ENCODE results near the gene PRSS2.

PRSS2 gene

DNA sequence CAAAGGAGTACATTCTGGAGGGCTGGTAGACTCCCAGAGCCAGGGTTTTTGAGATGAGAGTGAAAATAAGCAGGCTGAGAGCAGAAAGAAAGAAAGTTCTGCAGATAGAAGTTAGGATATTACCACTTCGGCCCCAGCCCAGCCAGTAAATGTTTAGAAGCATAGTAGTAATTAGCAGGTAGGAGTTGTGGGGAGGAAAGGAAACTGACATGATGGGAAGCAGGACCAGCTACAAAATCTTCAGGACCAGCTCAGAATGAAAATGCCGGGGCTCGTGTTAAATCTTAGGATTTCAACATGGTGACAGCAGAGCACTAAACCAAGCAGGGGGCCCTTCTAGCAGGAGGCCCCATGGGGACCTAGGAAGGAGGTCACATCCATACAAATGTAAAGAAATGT lies 28.7 kb downstream of the PRSS2 start:
- H3K4me1 ChIP-seq (ENCODE audit: control insufficient read depth, insufficient read depth, low read depth, low read length), result peaks cover 13% of the 10 kb centered on the region
- no peak overlapping the region for H3K4ac ChIP-seq (ENCODE audit: low read depth in 1 of 2, low read length in 2 of 2)
- H2AFZ ChIP-seq (ENCODE audit: low read depth, low read length), result no peak overlapping the region
- no peaks in the 10 kb centered on the region for H3K79me1 ChIP-seq (replicated peaks; ENCODE audit: low read length, poor library complexity, severe bottlenecking)
- no peak overlapping the region for H3K4me3 ChIP-seq (ENCODE audit: insufficient read depth in 1 of 2, low read depth in 1 of 2, low read length in 2 of 2)
- no peak overlapping the region for H3K14ac ChIP-seq (ENCODE audit: low read length in 2 of 2)
- no peak overlapping the region for H2BK15ac ChIP-seq (ENCODE audit: low read depth, poor library complexity, severe bottlenecking)
- H4K91ac ChIP-seq (ENCODE audit: low read length), result no peak overlapping the region
- no peak overlapping the region for H3K9ac ChIP-seq (ENCODE audit: low read length)
- H3K9me3 ChIP-seq (ENCODE audit: control insufficient read depth, low read length), result no peaks in the 10 kb centered on the region
- no peak overlapping the region for H3K23ac ChIP-seq (ENCODE audit: low read length in 2 of 2)
- no peak for DNase-seq
- WGBS, result 52% methylated on average over 3 of the region's 3 CpGs
- no peak overlapping the region for H4K8ac ChIP-seq (ENCODE audit: low read length)
- H3K36me3 ChIP-seq (ENCODE audit: control insufficient read depth in 1 of 2, insufficient read depth in 2 of 2, low read depth in 1 of 2, low read length in 2 of 2), result no peaks in the 10 kb centered on the region
- H3K4me2 ChIP-seq (ENCODE audit: low read length, poor library complexity, severe bottlenecking), result no peak overlapping the region
- no peak overlapping the region for H2BK5ac ChIP-seq (ENCODE audit: low read depth, low read length, poor library complexity, severe bottlenecking)
- no peak overlapping the region for H2AK5ac ChIP-seq (ENCODE audit: low read length, severe bottlenecking)
- H2BK120ac ChIP-seq (ENCODE audit: low read depth, low read length), result no peak overlapping the region
- H2BK12ac ChIP-seq (ENCODE audit: low read length in 2 of 2), result no peak overlapping the region
- H3K27me3 ChIP-seq (ENCODE audit: control insufficient read depth in 1 of 2, insufficient read depth in 1 of 2, low read length in 2 of 2), result peaks cover 91 to 95% of the 10 kb centered on the region in 2 experiments
- no peak overlapping the region for H3K18ac ChIP-seq (ENCODE audit: low read depth in 1 of 2, low read length in 2 of 2)
- no peak overlapping the region for H3K27ac ChIP-seq (ENCODE audit: low read length, poor library complexity, severe bottlenecking)

DNA sequence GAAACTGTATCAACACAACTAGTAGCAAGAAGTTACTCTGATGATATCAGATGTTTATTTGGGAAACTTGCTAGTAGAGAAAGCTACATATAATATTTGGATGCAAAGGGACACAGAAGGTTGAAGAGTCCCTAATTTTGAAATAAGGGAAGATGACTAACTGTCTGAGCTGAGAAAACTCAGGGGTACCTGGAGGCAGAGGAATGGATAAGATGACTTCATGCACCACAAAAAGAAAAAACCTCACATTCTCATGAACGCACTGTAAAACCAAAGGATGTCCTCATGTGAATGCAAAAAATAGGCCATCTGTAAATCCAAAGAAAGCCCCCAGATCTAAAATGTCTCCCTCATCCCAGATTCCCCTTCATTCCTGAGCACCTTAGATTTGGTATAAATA lies 29.3 kb downstream of the PRSS2 start:
- Histone ChIP-seq H2BK15ac (ENCODE audit: low read depth, poor library complexity, severe bottlenecking) (no peak overlapping the region), H2AFZ (ENCODE audit: low read depth, low read length) (no peak overlapping the region), H4K91ac (ENCODE audit: low read length) (no peak overlapping the region), H3K27ac (ENCODE audit: low read length, poor library complexity, severe bottlenecking) (no peak overlapping the region), H3K4me1 (ENCODE audit: control insufficient read depth, insufficient read depth, low read depth, low read length) (peaks cover 13% of the 10 kb centered on the region), H3K27me3 (ENCODE audit: control insufficient read depth in 1 of 2, insufficient read depth in 1 of 2, low read length in 2 of 2) (peaks cover 91 to 94% of the 10 kb centered on the region in 2 experiments), H3K14ac (ENCODE audit: low read length in 2 of 2) (no peak overlapping the region), H3K23ac (ENCODE audit: low read length in 2 of 2) (no peak overlapping the region), H2BK5ac (ENCODE audit: low read depth, low read length, poor library complexity, severe bottlenecking) (no peak overlapping the region), H3K4me3 (ENCODE audit: insufficient read depth in 1 of 2, low read depth in 1 of 2, low read length in 2 of 2) (no peak overlapping the region), H2BK12ac (ENCODE audit: low read length in 2 of 2) (no peak overlapping the region), H3K9ac (ENCODE audit: low read length) (no peak overlapping the region), H2AK5ac (ENCODE audit: low read length, severe bottlenecking) (no peak overlapping the region), H4K8ac (ENCODE audit: low read length) (no peak overlapping the region), H3K36me3 (ENCODE audit: control insufficient read depth in 1 of 2, insufficient read depth in 2 of 2, low read depth in 1 of 2, low read length in 2 of 2) (no peaks in the 10 kb centered on the region), H3K79me1 (replicated peaks; ENCODE audit: low read length, poor library complexity, severe bottlenecking) (no peaks in the 10 kb centered on the region), H3K4ac (ENCODE audit: low read depth in 1 of 2, low read length in 2 of 2) (no peak overlapping the region), H3K9me3 (ENCODE audit: control insufficient read depth, low read length) (no peaks in the 10 kb centered on the region), H3K18ac (ENCODE audit: low read depth in 1 of 2, low read length in 2 of 2) (no peak overlapping the region), H2BK120ac (ENCODE audit: low read depth, low read length) (no peak overlapping the region), H3K4me2 (ENCODE audit: low read length, poor library complexity, severe bottlenecking) (no peak overlapping the region)
- WGBS, result 89% methylated on average over 1 of the region's 1 CpG
- DNase-seq, result no peak

DNA sequence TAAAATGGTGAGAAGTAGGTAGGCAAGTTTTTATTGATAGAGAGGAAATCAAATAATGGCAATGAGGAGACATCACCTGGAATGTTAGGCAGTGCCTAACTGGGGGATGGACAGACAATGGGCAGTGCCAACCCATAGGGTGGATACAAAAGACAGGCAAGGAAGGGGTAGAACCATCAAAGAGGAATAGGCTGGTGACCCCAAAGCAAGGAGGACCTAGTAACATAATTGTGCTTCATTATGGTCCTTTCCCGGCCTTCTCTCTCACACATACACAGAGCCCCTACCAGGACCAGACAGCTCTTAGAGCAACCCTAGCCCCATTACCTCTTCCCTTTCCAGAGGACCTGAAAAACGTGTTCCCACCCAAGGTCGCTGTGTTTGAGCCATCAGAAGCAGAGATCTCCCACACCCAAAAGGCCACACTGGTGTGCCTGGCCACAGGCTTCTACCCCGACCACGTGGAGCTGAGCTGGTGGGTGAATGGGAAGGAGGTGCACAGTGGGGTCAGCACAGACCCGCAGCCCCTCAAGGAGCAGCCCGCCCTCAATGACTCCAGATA lies 30.0 kb downstream of the PRSS2 start:
- Histone ChIP-seq H2BK15ac (ENCODE audit: low read depth, poor library complexity, severe bottlenecking) (no peak overlapping the region), H3K4ac (ENCODE audit: low read depth in 1 of 2, low read length in 2 of 2) (no peak overlapping the region), H3K36me3 (ENCODE audit: control insufficient read depth in 1 of 2, insufficient read depth in 2 of 2, low read depth in 1 of 2, low read length in 2 of 2) (no peaks in the 10 kb centered on the region), H3K79me1 (replicated peaks; ENCODE audit: low read length, poor library complexity, severe bottlenecking) (no peaks in the 10 kb centered on the region), H3K27ac (ENCODE audit: low read length, poor library complexity, severe bottlenecking) (no peak overlapping the region), H3K4me3 (ENCODE audit: insufficient read depth in 1 of 2, low read depth in 1 of 2, low read length in 2 of 2) (no peak overlapping the region), H4K8ac (ENCODE audit: low read length) (no peak overlapping the region), H3K18ac (ENCODE audit: low read depth in 1 of 2, low read length in 2 of 2) (no peak overlapping the region), H3K4me1 (ENCODE audit: control insufficient read depth, insufficient read depth, low read depth, low read length) (peaks cover 13% of the 10 kb centered on the region), H2BK12ac (ENCODE audit: low read length in 2 of 2) (no peak overlapping the region), H2AFZ (ENCODE audit: low read depth, low read length) (no peak overlapping the region), H3K9ac (ENCODE audit: low read length) (no peak overlapping the region), H2BK5ac (ENCODE audit: low read depth, low read length, poor library complexity, severe bottlenecking) (no peak overlapping the region), H3K27me3 (ENCODE audit: control insufficient read depth in 1 of 2, insufficient read depth in 1 of 2, low read length in 2 of 2) (peaks cover 91 to 93% of the 10 kb centered on the region in 2 experiments), H3K23ac (ENCODE audit: low read length in 2 of 2) (no peak overlapping the region), H3K4me2 (ENCODE audit: low read length, poor library complexity, severe bottlenecking) (no peak overlapping the region), H2BK120ac (ENCODE audit: low read depth, low read length) (no peak overlapping the region), H3K9me3 (ENCODE audit: control insufficient read depth, low read length) (no peaks in the 10 kb centered on the region), H4K91ac (ENCODE audit: low read length) (no peak overlapping the region), H3K14ac (ENCODE audit: low read length in 2 of 2) (no peak overlapping the region), H2AK5ac (ENCODE audit: low read length, severe bottlenecking) (no peak overlapping the region)
- WGBS, result 85% methylated on average over 2 of the region's 7 CpGs
- no peak for DNase-seq

DNA sequence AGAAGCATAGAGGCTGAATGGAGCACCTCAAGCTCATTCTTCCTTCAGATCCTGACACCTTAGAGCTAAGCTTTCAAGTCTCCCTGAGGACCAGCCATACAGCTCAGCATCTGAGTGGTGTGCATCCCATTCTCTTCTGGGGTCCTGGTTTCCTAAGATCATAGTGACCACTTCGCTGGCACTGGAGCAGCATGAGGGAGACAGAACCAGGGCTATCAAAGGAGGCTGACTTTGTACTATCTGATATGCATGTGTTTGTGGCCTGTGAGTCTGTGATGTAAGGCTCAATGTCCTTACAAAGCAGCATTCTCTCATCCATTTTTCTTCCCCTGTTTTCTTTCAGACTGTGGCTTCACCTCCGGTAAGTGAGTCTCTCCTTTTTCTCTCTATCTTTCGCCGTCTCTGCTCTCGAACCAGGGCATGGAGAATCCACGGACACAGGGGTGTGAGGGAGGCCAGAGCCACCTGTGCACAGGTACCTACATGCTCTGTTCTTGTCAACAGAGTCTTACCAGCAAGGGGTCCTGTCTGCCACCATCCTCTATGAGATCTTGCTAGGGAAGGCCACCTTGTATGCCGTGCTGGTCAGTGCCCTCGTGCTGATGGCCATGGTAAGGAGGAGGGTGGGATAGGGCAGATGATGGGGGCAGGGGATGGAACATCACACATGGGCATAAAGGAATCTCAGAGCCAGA lies 31.0 kb downstream of the PRSS2 start:
- Histone ChIP-seq H3K79me1 (replicated peaks; ENCODE audit: low read length, poor library complexity, severe bottlenecking) (no peaks in the 10 kb centered on the region), H2BK15ac (ENCODE audit: low read depth, poor library complexity, severe bottlenecking) (no peak overlapping the region)
- 90% methylated on average over 7 of the region's 8 CpGs for WGBS

More for the DNA sequence above, 31.0 kb downstream of the PRSS2 start:
- Histone ChIP-seq H2AFZ (ENCODE audit: low read depth, low read length) (no peak overlapping the region), H4K91ac (ENCODE audit: low read length) (no peak overlapping the region), H3K4me1 (ENCODE audit: control insufficient read depth, insufficient read depth, low read depth, low read length) (peaks cover 10% of the 10 kb centered on the region), H3K4me2 (ENCODE audit: low read length, poor library complexity, severe bottlenecking) (no peak overlapping the region), H3K9ac (ENCODE audit: low read length) (no peak overlapping the region), H2BK12ac (ENCODE audit: low read length in 2 of 2) (no peak overlapping the region), H3K14ac (ENCODE audit: low read length in 2 of 2) (no peak overlapping the region), H2BK5ac (ENCODE audit: low read depth, low read length, poor library complexity, severe bottlenecking) (no peak overlapping the region), H2BK120ac (ENCODE audit: low read depth, low read length) (no peak overlapping the region), H2AK5ac (ENCODE audit: low read length, severe bottlenecking) (no peak overlapping the region), H3K4ac (ENCODE audit: low read depth in 1 of 2, low read length in 2 of 2) (no peak overlapping the region), H3K4me3 (ENCODE audit: insufficient read depth in 1 of 2, low read depth in 1 of 2, low read length in 2 of 2) (peak overlapping the region in 1 of 2 experiments; percentile 20), H4K8ac (ENCODE audit: low read length) (no peak overlapping the region), H3K27ac (ENCODE audit: low read length, poor library complexity, severe bottlenecking) (no peak overlapping the region), H3K9me3 (ENCODE audit: control insufficient read depth, low read length) (no peaks in the 10 kb centered on the region), H3K18ac (ENCODE audit: low read depth in 1 of 2, low read length in 2 of 2) (no peak overlapping the region), H3K23ac (ENCODE audit: low read length in 2 of 2) (no peak overlapping the region), H3K36me3 (ENCODE audit: control insufficient read depth in 1 of 2, insufficient read depth in 2 of 2, low read depth in 1 of 2, low read length in 2 of 2) (no peaks in the 10 kb centered on the region), H3K27me3 (ENCODE audit: control insufficient read depth in 1 of 2, insufficient read depth in 1 of 2, low read length in 2 of 2) (peaks cover 87 to 90% of the 10 kb centered on the region in 2 experiments)
- DNase-seq, result no peak
